Measurements from ENCODE around the gene DHRS4. TPM values are rescaled to one million over a fixed set of nuclear protein-coding genes. Genes with fewer than 3 reads are reported as not detected.
"Not testable (repeated sequence)": the region's sequence is repeated elsewhere in the genome, so short reads cannot be mapped to it uniquely, and the experiment has no call there.

The DHRS4 gene
- total and polyA plus RNA-seq, 2 of the 13 experiments (the other 11 are each of a cell fraction or from before 2014, with no cell fraction given): 23.9 to 45.1 TPM

DNA sequence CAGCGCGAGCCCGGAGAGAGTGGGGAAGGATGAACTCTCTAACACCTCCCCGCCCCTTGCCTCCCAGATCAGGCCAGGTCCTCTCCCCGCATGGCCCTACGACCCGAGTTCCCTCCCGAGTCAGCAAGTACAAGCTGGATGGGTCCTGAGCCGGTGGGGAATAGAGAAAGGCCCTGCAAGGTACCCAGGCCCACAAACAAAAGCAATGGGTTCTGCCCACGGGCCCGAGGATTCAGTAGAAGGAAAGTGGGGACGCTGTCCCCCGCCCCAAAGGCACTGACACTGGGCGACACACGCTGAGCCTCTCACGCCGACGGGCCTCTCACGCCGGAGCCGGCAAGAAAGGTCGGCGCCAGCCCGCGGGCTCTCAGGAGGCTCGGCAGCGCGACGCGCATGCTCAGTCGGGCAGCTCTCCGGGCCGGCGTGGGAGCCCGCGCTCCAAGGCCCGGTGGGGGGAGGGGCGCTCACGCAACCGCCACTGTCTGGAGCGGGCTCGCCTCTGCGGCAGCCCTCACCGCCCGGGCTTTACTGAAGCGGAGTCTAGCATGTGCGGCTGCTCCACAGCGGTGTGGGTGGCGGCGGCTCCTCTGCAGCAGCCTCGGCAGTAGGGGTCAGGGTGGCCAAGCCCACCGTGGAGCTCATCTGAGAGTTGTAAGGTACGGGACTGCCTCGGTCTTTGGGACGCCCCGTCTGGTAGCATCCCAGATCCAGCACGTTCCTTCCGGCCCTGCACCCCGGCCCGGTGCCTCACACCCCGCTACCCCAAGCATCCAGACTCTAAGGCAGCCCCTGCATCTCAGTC, 16.1 kb downstream of the DHRS4 start (continued):
- TF ChIP-seq FOSL2 (CRISPR knock-in tag; IDR thresholded peaks at IDR 0.05): peak; percentile 53; the same call in 1 of the 2 replicates
- peak; percentile 61 for TF ChIP-seq SOX5 (CRISPR knock-in tag; IDR thresholded peaks at IDR 0.05; ENCODE audit: borderline replicate concordance)
- TF ChIP-seq, protein P1, sequence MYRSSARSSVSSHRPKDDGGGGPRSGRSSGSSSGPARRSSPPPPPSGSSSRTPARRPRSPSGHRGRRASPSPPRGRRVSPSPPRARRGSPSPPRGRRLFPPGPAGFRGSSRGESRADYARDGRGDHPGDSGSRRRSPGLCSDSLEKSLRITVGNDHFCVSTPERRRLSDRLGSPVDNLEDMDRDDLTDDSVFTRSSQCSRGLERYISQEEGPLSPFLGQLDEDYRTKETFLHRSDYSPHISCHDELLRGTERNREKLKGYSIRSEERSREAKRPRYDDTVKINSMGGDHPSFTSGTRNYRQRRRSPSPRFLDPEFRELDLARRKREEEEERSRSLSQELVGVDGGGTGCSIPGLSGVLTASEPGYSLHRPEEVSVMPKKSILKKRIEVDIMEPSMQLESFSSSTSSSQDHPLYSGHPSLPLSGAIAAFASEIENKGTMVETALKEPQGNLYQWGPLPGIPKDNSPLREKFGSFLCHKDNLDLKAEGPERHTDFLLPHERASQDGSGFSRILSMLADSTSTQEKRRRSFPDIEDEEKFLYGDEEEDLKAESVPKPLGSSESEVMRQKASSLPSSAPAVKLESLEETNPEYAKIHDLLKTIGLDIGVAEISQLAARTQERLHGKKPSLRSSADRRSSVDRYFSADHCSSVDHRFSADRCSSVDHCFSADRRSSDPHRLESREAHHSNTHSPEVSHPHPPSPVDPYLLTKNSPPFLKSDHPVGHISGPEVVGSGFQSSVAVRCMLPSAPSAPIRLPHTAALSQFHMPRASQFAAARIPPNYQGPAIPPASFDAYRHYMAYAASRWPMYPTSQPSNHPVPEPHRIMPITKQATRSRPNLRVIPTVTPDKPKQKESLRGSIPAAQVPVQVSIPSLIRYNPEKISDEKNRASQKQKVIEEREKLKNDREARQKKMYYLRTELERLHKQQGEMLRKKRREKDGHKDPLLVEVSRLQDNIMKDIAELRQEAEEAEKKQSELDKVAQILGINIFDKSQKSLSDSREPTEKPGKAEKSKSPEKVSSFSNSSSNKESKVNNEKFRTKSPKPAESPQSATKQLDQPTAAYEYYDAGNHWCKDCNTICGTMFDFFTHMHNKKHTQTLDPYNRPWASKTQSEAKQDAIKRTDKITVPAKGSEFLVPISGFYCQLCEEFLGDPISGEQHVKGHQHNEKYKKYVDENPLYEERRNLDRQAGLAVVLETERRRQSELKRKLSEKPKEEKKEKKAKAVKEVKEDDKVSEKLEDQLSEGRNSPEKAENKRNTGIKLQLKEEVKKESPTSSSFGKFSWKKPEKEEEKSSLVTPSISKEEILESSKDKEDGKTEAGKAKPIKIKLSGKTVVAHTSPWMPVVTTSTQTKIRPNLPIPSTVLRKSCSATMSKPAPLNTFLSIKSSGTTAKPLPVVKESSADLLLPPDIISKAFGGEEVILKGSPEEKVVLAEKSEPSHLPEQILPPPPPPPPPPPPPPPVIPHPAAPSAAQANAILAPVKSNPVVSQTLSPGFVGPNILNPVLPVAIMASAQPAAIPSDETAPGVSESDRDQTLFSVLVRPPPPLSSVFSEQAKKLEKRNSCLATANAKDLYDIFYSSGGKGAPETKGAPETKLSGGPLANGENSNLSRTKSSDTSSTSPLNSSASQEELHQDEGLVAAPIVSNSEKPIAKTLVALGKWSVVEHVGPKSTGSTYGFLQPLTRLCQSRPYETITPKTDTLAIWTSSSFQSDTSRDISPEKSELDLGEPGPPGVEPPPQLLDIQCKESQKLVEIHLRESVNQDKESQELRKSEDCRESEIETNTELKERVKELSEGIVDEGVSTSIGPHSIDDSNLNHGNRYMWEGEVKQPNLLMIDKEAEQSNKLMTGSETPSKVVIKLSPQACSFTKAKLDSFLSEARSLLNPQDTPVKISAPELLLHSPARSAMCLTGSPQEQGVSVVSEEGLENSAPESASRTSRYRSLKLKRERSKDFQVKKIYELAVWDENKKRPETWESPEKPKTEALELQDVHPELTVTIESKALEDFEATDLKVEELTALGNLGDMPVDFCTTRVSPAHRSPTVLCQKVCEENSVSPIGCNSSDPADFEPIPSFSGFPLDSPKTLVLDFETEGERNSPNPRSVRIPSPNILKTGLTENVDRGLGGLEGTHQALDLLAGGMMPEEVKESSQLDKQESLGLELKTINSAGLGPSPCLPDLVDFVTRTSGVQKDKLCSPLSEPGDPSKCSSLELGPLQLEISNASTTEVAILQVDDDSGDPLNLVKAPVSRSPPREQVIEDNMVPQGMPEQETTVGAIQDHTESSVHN (CRISPR knock-in tag; IDR thresholded peaks at IDR 0.05): peak; percentile 40; the same call in 1 of the 2 replicates
- TF ChIP-seq, protein P2, sequence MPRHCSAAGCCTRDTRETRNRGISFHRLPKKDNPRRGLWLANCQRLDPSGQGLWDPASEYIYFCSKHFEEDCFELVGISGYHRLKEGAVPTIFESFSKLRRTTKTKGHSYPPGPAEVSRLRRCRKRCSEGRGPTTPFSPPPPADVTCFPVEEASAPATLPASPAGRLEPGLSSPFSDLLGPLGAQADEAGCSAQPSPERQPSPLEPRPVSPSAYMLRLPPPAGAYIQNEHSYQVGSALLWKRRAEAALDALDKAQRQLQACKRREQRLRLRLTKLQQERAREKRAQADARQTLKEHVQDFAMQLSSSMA (CRISPR knock-in tag; IDR thresholded peaks at IDR 0.05): peak; percentile 46; the same call in 1 of the 2 replicates
- 0 out of 2 replicates have a peak, but pooled peaks have one; percentile 54 for TF ChIP-seq ZNF136 (CRISPR knock-in tag; IDR thresholded peaks at IDR 0.05; ENCODE audit: low read depth)
- TF ChIP-seq AKAP8 (CRISPR knock-in tag; IDR thresholded peaks at IDR 0.05): peak; percentile 73; the same call in 1 of the 2 replicates
- peak; percentile 80 for TF ChIP-seq HES4 (CRISPR knock-in tag; IDR thresholded peaks at IDR 0.05; ENCODE audit: borderline replicate concordance)
- not testable (repeated sequence) for TF ChIP-seq ATF7 (IDR thresholded peaks at IDR 0.05)
- TF ChIP-seq ATF7 (CRISPR knock-in tag; IDR thresholded peaks at IDR 0.05): peak; percentile 71; the same call in 1 of the 2 replicates
- peak; percentile 72; the same call in 1 of the 2 replicates for TF ChIP-seq ZNF451 (CRISPR knock-in tag; IDR thresholded peaks at IDR 0.05)
- peak; percentile 84 for TF ChIP-seq PHF8 (CRISPR knock-in tag; IDR thresholded peaks at IDR 0.05)
- TF ChIP-seq ZFY (CRISPR knock-in tag; IDR thresholded peaks at IDR 0.05): peak; percentile 89
- peak; percentile 58; the same call in 1 of the 2 replicates for TF ChIP-seq KLF12 (CRISPR knock-in tag; IDR thresholded peaks at IDR 0.05; ENCODE audit: borderline replicate concordance)
- TF ChIP-seq, protein P3, sequence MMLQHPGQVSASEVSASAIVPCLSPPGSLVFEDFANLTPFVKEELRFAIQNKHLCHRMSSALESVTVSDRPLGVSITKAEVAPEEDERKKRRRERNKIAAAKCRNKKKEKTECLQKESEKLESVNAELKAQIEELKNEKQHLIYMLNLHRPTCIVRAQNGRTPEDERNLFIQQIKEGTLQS (CRISPR knock-in tag; IDR thresholded peaks at IDR 0.05): peak; percentile 82
- TF ChIP-seq, protein P4, sequence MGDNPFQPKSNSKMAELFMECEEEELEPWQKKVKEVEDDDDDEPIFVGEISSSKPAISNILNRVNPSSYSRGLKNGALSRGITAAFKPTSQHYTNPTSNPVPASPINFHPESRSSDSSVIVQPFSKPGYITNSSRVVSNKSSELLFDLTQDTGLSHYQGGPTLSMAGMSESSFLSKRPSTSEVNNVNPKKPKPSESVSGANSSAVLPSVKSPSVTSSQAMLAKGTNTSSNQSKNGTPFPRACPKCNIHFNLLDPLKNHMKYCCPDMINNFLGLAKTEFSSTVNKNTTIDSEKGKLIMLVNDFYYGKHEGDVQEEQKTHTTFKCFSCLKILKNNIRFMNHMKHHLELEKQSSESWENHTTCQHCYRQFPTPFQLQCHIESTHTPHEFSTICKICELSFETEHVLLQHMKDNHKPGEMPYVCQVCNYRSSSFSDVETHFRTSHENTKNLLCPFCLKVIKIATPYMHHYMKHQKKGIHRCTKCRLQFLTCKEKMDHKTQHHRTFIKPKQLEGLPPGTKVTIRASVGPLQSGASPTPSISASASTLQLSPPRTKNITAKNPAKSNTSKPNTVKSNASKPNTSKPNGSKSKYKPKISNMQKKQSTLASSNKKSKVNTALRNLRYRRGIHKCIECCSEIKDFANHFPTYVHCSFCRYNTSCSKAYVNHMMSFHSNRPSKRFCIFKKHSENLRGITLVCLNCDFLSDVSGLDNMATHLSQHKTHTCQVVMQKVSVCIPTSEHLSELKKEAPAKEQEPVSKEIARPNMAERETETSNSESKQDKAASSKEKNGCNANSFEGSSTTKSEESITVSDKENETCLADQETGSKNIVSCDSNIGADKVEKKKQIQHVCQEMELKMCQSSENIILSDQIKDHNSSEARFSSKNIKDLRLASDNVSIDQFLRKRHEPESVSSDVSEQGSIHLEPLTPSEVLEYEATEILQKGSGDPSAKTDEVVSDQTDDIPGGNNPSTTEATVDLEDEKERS (CRISPR knock-in tag; IDR thresholded peaks at IDR 0.05): 0 out of 2 replicates have a peak, but pooled peaks have one; percentile 34
- 0 out of 2 replicates have a peak, but pooled peaks have one; percentile 6 for TF ChIP-seq TEAD2 (CRISPR knock-in tag; IDR thresholded peaks at IDR 0.05)
- 0 out of 2 replicates have a peak, but pooled peaks have one; percentile 40 for TF ChIP-seq ZNF446 (CRISPR knock-in tag; IDR thresholded peaks at IDR 0.05)
